ENCODE results near the gene ZNF263.

DNA sequence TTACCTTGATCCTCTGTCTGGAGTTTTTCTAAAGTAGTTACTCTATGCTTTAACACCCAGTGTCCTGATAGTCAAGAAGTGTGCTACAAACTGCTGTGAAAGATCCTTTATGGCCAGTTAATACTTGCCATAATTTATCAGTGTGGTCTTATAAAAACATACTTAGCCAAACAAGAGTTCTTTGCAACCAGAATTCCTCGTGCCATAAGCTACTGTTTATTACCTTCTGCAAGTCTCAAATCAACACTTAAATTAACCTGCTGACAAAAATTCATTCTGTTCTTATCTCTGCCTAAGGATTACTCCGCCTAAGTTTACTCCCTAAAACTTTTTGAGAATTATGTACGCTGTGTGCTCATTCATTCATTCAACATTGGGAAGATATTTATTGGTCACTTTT lies 44.8 kb downstream of the ZNF263 start:
- TF ChIP-seq, protein P1, sequence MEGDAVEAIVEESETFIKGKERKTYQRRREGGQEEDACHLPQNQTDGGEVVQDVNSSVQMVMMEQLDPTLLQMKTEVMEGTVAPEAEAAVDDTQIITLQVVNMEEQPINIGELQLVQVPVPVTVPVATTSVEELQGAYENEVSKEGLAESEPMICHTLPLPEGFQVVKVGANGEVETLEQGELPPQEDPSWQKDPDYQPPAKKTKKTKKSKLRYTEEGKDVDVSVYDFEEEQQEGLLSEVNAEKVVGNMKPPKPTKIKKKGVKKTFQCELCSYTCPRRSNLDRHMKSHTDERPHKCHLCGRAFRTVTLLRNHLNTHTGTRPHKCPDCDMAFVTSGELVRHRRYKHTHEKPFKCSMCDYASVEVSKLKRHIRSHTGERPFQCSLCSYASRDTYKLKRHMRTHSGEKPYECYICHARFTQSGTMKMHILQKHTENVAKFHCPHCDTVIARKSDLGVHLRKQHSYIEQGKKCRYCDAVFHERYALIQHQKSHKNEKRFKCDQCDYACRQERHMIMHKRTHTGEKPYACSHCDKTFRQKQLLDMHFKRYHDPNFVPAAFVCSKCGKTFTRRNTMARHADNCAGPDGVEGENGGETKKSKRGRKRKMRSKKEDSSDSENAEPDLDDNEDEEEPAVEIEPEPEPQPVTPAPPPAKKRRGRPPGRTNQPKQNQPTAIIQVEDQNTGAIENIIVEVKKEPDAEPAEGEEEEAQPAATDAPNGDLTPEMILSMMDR (conservative IDR thresholded peaks at IDR 0.05) = no peak
- no peak for TF ChIP-seq ZFX (IDR thresholded peaks at IDR 0.05)

All from C4-2B (cell line).